PC-3 (cell line): Measurements from ENCODE around the gene IKBKE.

Experiments
- EZH2 ChIP-seq: fragments of 300-600 bp; sonication (generic); IDR thresholded peaks from one replicate; pipeline ENCODE4 v1.6.1; 2017; ENCODE audit warnings: antibody characterized with exemption, mild to moderate bottlenecking, low read length; ENCODE audit not compliant: unreplicated experiment
- EZH2phosphoT487 ChIP-seq: fragments of 300-600 bp; sonication (generic); IDR thresholded peaks from 2 replicates; pipeline ENCODE4 v1.6.1; 2018; ENCODE audit warnings: mild to moderate bottlenecking, antibody characterized with exemption, low read length, borderline replicate concordance
- TF ChIP-seq, protein P1 (sequence below): fragments of 300-600 bp; sonication (generic); conservative IDR thresholded peaks from 2 replicates; pipeline ENCODE4 v1.5.1; 2017; ENCODE audit warnings: antibody characterized with exemption, low read depth, mild to moderate bottlenecking, low read length

GRCh38 chr1:206513312-206514111 is 43.2 kb downstream of the IKBKE start:
- TF ChIP-seq, protein P1, sequence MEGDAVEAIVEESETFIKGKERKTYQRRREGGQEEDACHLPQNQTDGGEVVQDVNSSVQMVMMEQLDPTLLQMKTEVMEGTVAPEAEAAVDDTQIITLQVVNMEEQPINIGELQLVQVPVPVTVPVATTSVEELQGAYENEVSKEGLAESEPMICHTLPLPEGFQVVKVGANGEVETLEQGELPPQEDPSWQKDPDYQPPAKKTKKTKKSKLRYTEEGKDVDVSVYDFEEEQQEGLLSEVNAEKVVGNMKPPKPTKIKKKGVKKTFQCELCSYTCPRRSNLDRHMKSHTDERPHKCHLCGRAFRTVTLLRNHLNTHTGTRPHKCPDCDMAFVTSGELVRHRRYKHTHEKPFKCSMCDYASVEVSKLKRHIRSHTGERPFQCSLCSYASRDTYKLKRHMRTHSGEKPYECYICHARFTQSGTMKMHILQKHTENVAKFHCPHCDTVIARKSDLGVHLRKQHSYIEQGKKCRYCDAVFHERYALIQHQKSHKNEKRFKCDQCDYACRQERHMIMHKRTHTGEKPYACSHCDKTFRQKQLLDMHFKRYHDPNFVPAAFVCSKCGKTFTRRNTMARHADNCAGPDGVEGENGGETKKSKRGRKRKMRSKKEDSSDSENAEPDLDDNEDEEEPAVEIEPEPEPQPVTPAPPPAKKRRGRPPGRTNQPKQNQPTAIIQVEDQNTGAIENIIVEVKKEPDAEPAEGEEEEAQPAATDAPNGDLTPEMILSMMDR = no peak
- TF ChIP-seq EZH2phosphoT487 (no peak), EZH2 (no peak)
